ENCODE results near the gene DAP. TPM values are rescaled to one million over a fixed set of nuclear protein-coding genes. Genes with fewer than 3 reads are reported as not detected.

Gene DAP
- polyA plus RNA-seq, 1 donor (not counting 4 experiments of a cell fraction or from before 2014, with no cell fraction given), result 30.4 TPM

DNA sequence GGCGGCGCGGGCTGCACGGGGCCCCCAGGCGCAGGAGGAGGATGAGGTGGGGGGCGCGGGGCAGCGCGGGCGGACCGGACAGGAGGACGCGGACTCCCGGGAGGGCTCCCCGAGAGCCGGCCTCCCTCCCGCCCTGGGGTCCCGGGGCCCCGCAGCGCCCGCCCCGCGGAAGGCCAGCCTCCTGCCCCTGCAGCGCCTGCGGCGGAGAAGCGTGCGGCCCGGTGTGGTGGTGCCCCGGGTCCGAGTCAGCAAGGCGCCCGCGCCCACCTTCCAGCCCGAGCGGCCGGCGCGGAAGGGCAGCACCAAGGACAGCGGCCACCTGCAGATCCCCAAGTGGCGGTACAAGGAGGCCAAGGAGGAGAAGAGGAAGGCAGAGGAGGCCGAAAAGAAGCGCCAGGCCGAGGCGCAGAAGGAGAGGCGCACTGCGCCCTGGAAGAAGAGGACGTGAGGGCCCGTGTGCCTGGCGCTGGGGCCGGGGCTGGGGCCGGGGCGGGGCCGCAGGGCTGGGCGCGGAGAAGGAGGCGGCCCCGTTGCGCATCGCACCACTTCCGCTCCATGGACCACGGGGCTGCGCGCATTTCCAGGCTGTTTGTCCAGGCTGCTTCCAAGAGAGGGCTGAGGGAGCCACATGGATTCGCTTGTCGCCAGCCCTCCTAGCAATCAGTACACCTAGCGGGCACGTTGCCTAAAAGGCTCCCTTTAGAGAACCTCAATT, 111.2 kb downstream of the DAP start:
- Histone ChIP-seq H3K79me2 (ENCODE audit: control insufficient read depth, insufficient read depth, low read length) (no peaks in the 10 kb centered on the region), H4K20me1 (ENCODE audit: control insufficient read depth, extremely low read depth, insufficient read depth, low read length) (no peaks in the 10 kb centered on the region), H3K27ac (ENCODE audit: control insufficient read depth, insufficient read depth, low read length) (no peak overlapping the region), H3K9me3 (ENCODE audit: control insufficient read depth, low read depth, low read length) (no peaks in the 10 kb centered on the region), H3K9ac (ENCODE audit: control insufficient read depth, extremely low read depth, insufficient read depth, low read length) (no peak overlapping the region), H3K9me1 (ENCODE audit: control insufficient read depth, extremely low read depth, insufficient read depth, low read length) (no peaks in the 10 kb centered on the region), H3K4me2 (ENCODE audit: control insufficient read depth, extremely low read depth, insufficient read depth, low read depth, low read length) (no peak overlapping the region), H3K4me3 (ENCODE audit: control insufficient read depth in 2 of 3, extremely low read depth in 1 of 3, insufficient read depth in 2 of 3, low read depth in 1 of 3, low read length in 3 of 3) (no peak overlapping the region), H3K27me3 (ENCODE audit: control insufficient read depth, extremely low read depth, insufficient read depth, low read length) (no peaks in the 10 kb centered on the region), H3K4me1 (ENCODE audit: control insufficient read depth, extremely low read depth, insufficient read depth, low read length) (no peaks in the 10 kb centered on the region), H2AFZ (ENCODE audit: control insufficient read depth, low read length) (no peak overlapping the region), H3K36me3 (ENCODE audit: control insufficient read depth in 2 of 2, extremely low read depth in 1 of 2, insufficient read depth in 2 of 2, low read length in 2 of 2) (no peaks in the 10 kb centered on the region)
- TF ChIP-seq EZH2 (IDR thresholded peaks at IDR 0.05; ENCODE audit: low read length), result no peak
- no peak for TF ChIP-seq CTCF (optimal IDR thresholded peaks at IDR 0.05 in 1 of 3, IDR thresholded peaks at IDR 0.05 in 1 of 3, conservative IDR thresholded peaks at IDR 0.05 in 1 of 3; ENCODE audit: extremely low read depth in 1 of 3, insufficient read depth in 2 of 3, low read length in 3 of 3)
- DNase-seq (ENCODE audit: low read depth, low spot score), result no peak
- dilution Hi-C loops (cut with MboI; ENCODE audit: extremely low pct_ligation_motif_present, low sequenced_read_pairs), result no loop called here
- no peak for FAIRE-seq

- no peak overlapping the region for H3K4me2 ChIP-seq (ENCODE audit: control insufficient read depth, extremely low read depth, insufficient read depth, low read depth, low read length)
- no peaks in the 10 kb centered on the region for H3K79me2 ChIP-seq (ENCODE audit: control insufficient read depth, insufficient read depth, low read length)
Observed at GRCh38 chr5:10648806-10649665, 112.0 kb downstream of the DAP start.

More at GRCh38 chr5:10648806-10649665, 112.0 kb downstream of the DAP start:
- TF ChIP-seq CTCF (optimal IDR thresholded peaks at IDR 0.05 in 1 of 3, IDR thresholded peaks at IDR 0.05 in 1 of 3, conservative IDR thresholded peaks at IDR 0.05 in 1 of 3; ENCODE audit: extremely low read depth in 1 of 3, insufficient read depth in 2 of 3, low read length in 3 of 3) (no peak), EZH2 (IDR thresholded peaks at IDR 0.05; ENCODE audit: low read length) (no peak)
- no peaks in the 10 kb centered on the region for H3K36me3 ChIP-seq (ENCODE audit: control insufficient read depth in 2 of 2, extremely low read depth in 1 of 2, insufficient read depth in 2 of 2, low read length in 2 of 2)
- H3K9me1 ChIP-seq (ENCODE audit: control insufficient read depth, extremely low read depth, insufficient read depth, low read length), result no peaks in the 10 kb centered on the region
- no peaks in the 10 kb centered on the region for H4K20me1 ChIP-seq (ENCODE audit: control insufficient read depth, extremely low read depth, insufficient read depth, low read length)
- no peak for FAIRE-seq
- no peaks in the 10 kb centered on the region for H3K9me3 ChIP-seq (ENCODE audit: control insufficient read depth, low read depth, low read length)
- dilution Hi-C loops (cut with MboI; ENCODE audit: extremely low pct_ligation_motif_present, low sequenced_read_pairs), result no loop called here
- H3K4me3 ChIP-seq (ENCODE audit: control insufficient read depth in 2 of 3, extremely low read depth in 1 of 3, insufficient read depth in 2 of 3, low read depth in 1 of 3, low read length in 3 of 3), result no peak overlapping the region
- no peak for DNase-seq (ENCODE audit: low read depth, low spot score)
- no peaks in the 10 kb centered on the region for H3K4me1 ChIP-seq (ENCODE audit: control insufficient read depth, extremely low read depth, insufficient read depth, low read length)
- no peaks in the 10 kb centered on the region for H3K27me3 ChIP-seq (ENCODE audit: control insufficient read depth, extremely low read depth, insufficient read depth, low read length)
- H2AFZ ChIP-seq (ENCODE audit: control insufficient read depth, low read length), result no peak overlapping the region
- H3K9ac ChIP-seq (ENCODE audit: control insufficient read depth, extremely low read depth, insufficient read depth, low read length), result no peak overlapping the region
- H3K27ac ChIP-seq (ENCODE audit: control insufficient read depth, insufficient read depth, low read length), result no peak overlapping the region

Data from keratinocyte (primary cell).